ENCODE measurements around the gene KRT31.

GRCh38 chr17:41386227-41386626, 11.2 kb downstream of the KRT31 start:
- TF ChIP-seq CTCF (IDR thresholded peaks at IDR 0.05; ENCODE audit: low read depth, low read length): no peak
- TF ChIP-seq MAX (IDR thresholded peaks at IDR 0.05; ENCODE audit: low read depth, low read length): no peak
